GM13977 (cell line): ENCODE results near the gene PIP5KL1.
A peak's percentile ranks its signal among the peaks of the same experiment; 100 is the strongest.

Experiments
- DNase-seq: peaks from one replicate; pipeline ENCODE4 v3.0.0; 2012; ENCODE audit warnings: low spot score
- in situ Hi-C: fragments of 300-500 bp; cut with MboI; formaldehyde crosslinking; loops from one replicate; pipeline ENCODE4 v1.12.0; 2022; ENCODE audit warnings: low sequenced_read_pairs, low pct_unique_long_range_greater_than_20kb, mixed read lengths, inconsistent platforms; ENCODE audit not compliant: unreplicated experiment
- TF ChIP-seq, protein P1 (sequence below): IDR thresholded peaks from 2 replicates; pipeline ENCODE4 v1.5.1; 2012; ENCODE audit warnings: mild to moderate bottlenecking, control low read depth; ENCODE audit not compliant: insufficient read depth; ENCODE audit errors: extremely low read depth, missing control alignments

The PIP5KL1 gene

GRCh38 chr9:127921557-127922120, 8.9 kb downstream of the PIP5KL1 start:
- DNase-seq, result peak; percentile 89
- in situ Hi-C loops, result loop anchor here (25.0 kb wide), 1 partner anchor 334 kb away; no protein-coding TSS in a partner anchor
- TF ChIP-seq, protein P1, sequence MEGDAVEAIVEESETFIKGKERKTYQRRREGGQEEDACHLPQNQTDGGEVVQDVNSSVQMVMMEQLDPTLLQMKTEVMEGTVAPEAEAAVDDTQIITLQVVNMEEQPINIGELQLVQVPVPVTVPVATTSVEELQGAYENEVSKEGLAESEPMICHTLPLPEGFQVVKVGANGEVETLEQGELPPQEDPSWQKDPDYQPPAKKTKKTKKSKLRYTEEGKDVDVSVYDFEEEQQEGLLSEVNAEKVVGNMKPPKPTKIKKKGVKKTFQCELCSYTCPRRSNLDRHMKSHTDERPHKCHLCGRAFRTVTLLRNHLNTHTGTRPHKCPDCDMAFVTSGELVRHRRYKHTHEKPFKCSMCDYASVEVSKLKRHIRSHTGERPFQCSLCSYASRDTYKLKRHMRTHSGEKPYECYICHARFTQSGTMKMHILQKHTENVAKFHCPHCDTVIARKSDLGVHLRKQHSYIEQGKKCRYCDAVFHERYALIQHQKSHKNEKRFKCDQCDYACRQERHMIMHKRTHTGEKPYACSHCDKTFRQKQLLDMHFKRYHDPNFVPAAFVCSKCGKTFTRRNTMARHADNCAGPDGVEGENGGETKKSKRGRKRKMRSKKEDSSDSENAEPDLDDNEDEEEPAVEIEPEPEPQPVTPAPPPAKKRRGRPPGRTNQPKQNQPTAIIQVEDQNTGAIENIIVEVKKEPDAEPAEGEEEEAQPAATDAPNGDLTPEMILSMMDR, result peak; percentile 97

DNA sequence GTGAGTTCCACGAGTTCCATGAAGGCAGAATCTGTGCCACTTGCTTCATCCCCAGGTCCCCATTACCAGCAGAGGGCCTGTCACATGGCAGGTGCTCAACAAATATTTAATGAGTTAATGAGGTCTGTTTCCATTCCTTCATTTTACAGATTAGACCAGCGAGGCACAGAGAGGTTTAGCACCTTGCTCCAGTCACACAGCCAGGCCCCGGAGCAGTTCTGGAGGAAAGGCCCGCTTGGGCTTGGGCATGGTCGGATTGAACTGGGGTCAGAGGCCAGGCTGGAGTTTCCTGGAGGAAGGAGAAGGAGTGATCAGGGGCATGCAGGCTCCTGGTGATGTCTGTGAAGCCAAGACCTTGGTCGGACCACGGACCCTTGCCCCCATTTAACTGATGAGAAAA, 9.8 kb downstream of the PIP5KL1 start:
- TF ChIP-seq, protein P1, result no peak
- DNase-seq, result no peak
- in situ Hi-C loops, result loop anchor here (25.0 kb wide), 1 partner anchor 333 kb away; no protein-coding TSS in a partner anchor

- in situ Hi-C loops, result loop anchor here (10.0 to 25.0 kb wide), 2 partner anchors 135 to 332 kb away; partner anchors contain the start of gene CDK9
- DNase-seq, result no peak
- TF ChIP-seq, protein P1, result no peak
These were observed 11.2 kb downstream of the PIP5KL1 start for GRCh38 chr9:127919253-127919815.

GRCh38 chr9:127918183-127919107, 12.1 kb downstream of the PIP5KL1 start:
- in situ Hi-C loops, result loop anchor here (10.0 to 25.0 kb wide), 2 partner anchors 134 to 331 kb away; partner anchors contain the start of gene CDK9
- TF ChIP-seq, protein P1, result peak; percentile 47
- DNase-seq, result no peak

GRCh38 chr9:127917603-127918002, 13.0 kb downstream of the PIP5KL1 start:
- DNase-seq, result no peak
- in situ Hi-C loops, result loop anchor here (10.0 to 25.0 kb wide), 2 partner anchors 133 to 330 kb away; partner anchors contain the start of gene CDK9
- TF ChIP-seq, protein P1, result no peak
